ENCODE results near the gene TNS4.

DNA sequence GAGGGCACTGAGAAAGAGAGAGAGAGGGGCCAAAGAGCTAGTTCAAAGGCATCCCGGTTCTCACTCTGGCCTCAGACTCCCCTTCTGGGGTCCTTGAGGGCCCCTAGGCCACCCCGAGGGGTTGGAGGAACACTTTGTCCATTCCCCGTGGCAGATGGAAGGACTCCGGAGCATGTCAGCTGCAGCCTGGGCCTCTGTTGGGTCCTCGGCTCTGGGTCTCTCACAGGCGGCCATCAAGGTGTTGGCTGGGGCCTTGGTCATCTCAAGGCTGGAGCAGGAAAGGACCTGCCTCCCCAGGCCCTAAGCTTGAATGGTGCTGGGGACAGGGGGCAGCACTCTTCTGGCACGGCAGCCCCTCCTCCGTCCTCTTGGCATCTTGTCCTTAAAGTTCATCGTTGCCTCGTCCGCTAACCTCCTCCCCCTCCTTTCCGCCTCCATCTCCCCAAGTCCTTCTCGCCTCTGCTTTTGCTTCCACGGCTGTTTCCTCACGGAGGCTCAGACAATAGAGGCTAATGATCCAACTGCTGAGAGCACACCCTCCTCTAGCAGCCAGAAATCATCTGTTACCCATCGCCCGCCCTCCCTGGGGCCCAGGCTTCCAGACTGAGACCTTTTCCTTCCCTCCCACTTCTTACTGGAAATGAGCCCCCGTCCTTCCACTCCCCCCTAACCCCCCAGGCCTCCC is 40.6 kb upstream of the TNS4 start:
- TF ChIP-seq EZH2 (IDR thresholded peaks at IDR 0.05; ENCODE audit: insufficient read depth, poor library complexity, severe bottlenecking), result no peak
- TF ChIP-seq EZH2phosphoT487 (IDR thresholded peaks at IDR 0.05; ENCODE audit: insufficient read depth, low read depth), result no peak

Measured in GM23248 (cell line).